ENCODE data around the gene ZMIZ1.

Gene ZMIZ1

DNA sequence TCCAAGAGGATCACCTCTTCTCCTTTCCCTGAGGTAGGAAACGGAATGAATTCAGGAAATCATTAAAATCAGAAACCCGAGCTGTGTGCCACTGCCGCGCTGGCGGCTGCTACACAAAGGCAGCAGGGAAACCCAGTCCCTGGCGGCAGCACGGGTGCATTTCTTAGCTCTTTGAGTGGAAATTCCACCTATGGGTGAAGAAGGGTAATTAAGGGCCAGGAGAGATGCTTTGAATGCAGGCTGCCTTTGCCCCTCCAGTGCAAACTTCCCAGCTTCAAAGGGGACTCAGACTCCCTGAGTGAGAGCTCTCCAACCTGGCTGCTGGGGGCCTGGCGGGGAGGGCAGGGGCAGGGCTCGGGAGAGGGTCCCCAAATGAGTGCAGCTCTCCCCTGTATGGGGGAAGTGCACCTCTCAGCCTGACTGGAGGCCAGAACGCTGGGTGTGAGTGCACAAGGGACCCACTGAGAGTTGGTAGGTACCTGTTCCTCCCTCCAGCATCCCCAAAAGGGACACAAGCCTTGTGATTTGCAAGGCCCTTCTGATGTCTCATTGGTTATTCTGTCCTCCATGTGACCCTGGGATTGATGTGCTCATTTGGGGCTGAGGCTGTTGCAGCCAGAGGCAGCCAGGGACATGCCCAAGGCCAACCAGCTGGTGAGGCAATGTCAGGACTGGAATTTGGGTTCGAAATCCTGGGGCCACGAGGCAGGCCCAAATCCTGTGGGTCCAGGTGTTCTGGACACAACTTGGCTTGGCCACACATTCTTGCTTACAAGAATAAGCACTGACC lies 16.3 kb upstream of the ZMIZ1 start:
- Histone ChIP-seq H3K27me3 (ENCODE audit: control insufficient read depth in 2 of 2, insufficient read depth in 2 of 2, low read length in 2 of 2) (no peaks in the 10 kb centered on the region), H3K27ac (ENCODE audit: low read depth in 2 of 2, low read length in 2 of 2) (no peak overlapping the region), H3K4me1 (ENCODE audit: control insufficient read depth in 2 of 2, insufficient read depth in 2 of 2, low read length in 2 of 2) (peaks cover 58 to 71% of the 10 kb centered on the region in 2 donors), H3K4me3 (ENCODE audit: low read length in 2 of 2) (no peak overlapping the region), H3K36me3 (ENCODE audit: control insufficient read depth in 2 of 2, insufficient read depth in 2 of 2, low read length in 2 of 2) (no peaks in the 10 kb centered on the region), H3K9ac (ENCODE audit: low read depth in 1 of 2, low read length in 2 of 2) (no peak overlapping the region), H3K9me3 (ENCODE audit: control insufficient read depth in 2 of 2, low read length in 2 of 2) (no peaks in the 10 kb centered on the region)

GRCh38 chr10:79053081-79053434 lies 15.7 kb upstream of the ZMIZ1 start:
- Histone ChIP-seq H3K4me3 (ENCODE audit: low read length in 2 of 2) (no peak overlapping the region), H3K36me3 (ENCODE audit: control insufficient read depth in 2 of 2, insufficient read depth in 2 of 2, low read length in 2 of 2) (no peaks in the 10 kb centered on the region), H3K9ac (ENCODE audit: low read depth in 1 of 2, low read length in 2 of 2) (no peak overlapping the region), H3K27me3 (ENCODE audit: control insufficient read depth in 2 of 2, insufficient read depth in 2 of 2, low read length in 2 of 2) (no peaks in the 10 kb centered on the region), H3K27ac (ENCODE audit: low read depth in 2 of 2, low read length in 2 of 2) (no peak overlapping the region), H3K9me3 (ENCODE audit: control insufficient read depth in 2 of 2, low read length in 2 of 2) (no peaks in the 10 kb centered on the region), H3K4me1 (ENCODE audit: control insufficient read depth in 2 of 2, insufficient read depth in 2 of 2, low read length in 2 of 2) (peaks cover 59 to 74% of the 10 kb centered on the region in 2 donors)

- H3K27me3 ChIP-seq (ENCODE audit: control insufficient read depth in 2 of 2, insufficient read depth in 2 of 2, low read length in 2 of 2) = no peaks in the 10 kb centered on the region
- no peak overlapping the region for H3K4me3 ChIP-seq (ENCODE audit: low read length in 2 of 2)
- no peak overlapping the region for H3K9ac ChIP-seq (ENCODE audit: low read depth in 1 of 2, low read length in 2 of 2)
- peak overlapping the region in 1 of 2 donors; percentile 46 for H3K27ac ChIP-seq (ENCODE audit: low read depth in 2 of 2, low read length in 2 of 2)
- H3K36me3 ChIP-seq (ENCODE audit: control insufficient read depth in 2 of 2, insufficient read depth in 2 of 2, low read length in 2 of 2) = no peaks in the 10 kb centered on the region
- H3K9me3 ChIP-seq (ENCODE audit: control insufficient read depth in 2 of 2, low read length in 2 of 2) = no peaks in the 10 kb centered on the region
- peaks cover 59 to 74% of the 10 kb centered on the region in 2 donors for H3K4me1 ChIP-seq (ENCODE audit: control insufficient read depth in 2 of 2, insufficient read depth in 2 of 2, low read length in 2 of 2)
Observed at GRCh38 chr10:79053481-79054202, 15.1 kb upstream of the ZMIZ1 start.

GRCh38 chr10:79054203-79055099 lies 14.3 kb upstream of the ZMIZ1 start:
- H3K9me3 ChIP-seq (ENCODE audit: control insufficient read depth in 2 of 2, low read length in 2 of 2) = no peaks in the 10 kb centered on the region
- peak overlapping the region; percentile 46 to 59 for H3K27ac ChIP-seq (ENCODE audit: low read depth in 2 of 2, low read length in 2 of 2)
- H3K4me1 ChIP-seq (ENCODE audit: control insufficient read depth in 2 of 2, insufficient read depth in 2 of 2, low read length in 2 of 2) = peaks cover 59 to 75% of the 10 kb centered on the region in 2 donors
- peak overlapping the region in 1 of 2 donors; percentile 24 for H3K9ac ChIP-seq (ENCODE audit: low read depth in 1 of 2, low read length in 2 of 2)
- no peaks in the 10 kb centered on the region for H3K27me3 ChIP-seq (ENCODE audit: control insufficient read depth in 2 of 2, insufficient read depth in 2 of 2, low read length in 2 of 2)
- H3K36me3 ChIP-seq (ENCODE audit: control insufficient read depth in 2 of 2, insufficient read depth in 2 of 2, low read length in 2 of 2) = no peaks in the 10 kb centered on the region
- H3K4me3 ChIP-seq (ENCODE audit: low read length in 2 of 2) = peak overlapping the region in 1 of 2 donors; percentile 24

GRCh38 chr10:79055100-79055782 lies 13.5 kb upstream of the ZMIZ1 start:
- H3K4me1 ChIP-seq (ENCODE audit: control insufficient read depth in 2 of 2, insufficient read depth in 2 of 2, low read length in 2 of 2) = peaks cover 63 to 78% of the 10 kb centered on the region in 2 donors
- H3K4me3 ChIP-seq (ENCODE audit: low read length in 2 of 2) = no peak overlapping the region
- H3K36me3 ChIP-seq (ENCODE audit: control insufficient read depth in 2 of 2, insufficient read depth in 2 of 2, low read length in 2 of 2) = no peaks in the 10 kb centered on the region
- H3K27ac ChIP-seq (ENCODE audit: low read depth in 2 of 2, low read length in 2 of 2) = peak overlapping the region; percentile 46 to 59
- H3K9me3 ChIP-seq (ENCODE audit: control insufficient read depth in 2 of 2, low read length in 2 of 2) = no peaks in the 10 kb centered on the region
- no peaks in the 10 kb centered on the region for H3K27me3 ChIP-seq (ENCODE audit: control insufficient read depth in 2 of 2, insufficient read depth in 2 of 2, low read length in 2 of 2)
- H3K9ac ChIP-seq (ENCODE audit: low read depth in 1 of 2, low read length in 2 of 2) = no peak overlapping the region

GRCh38 chr10:79055892-79056291 lies 12.9 kb upstream of the ZMIZ1 start:
- Histone ChIP-seq H3K9me3 (ENCODE audit: control insufficient read depth in 2 of 2, low read length in 2 of 2) (no peaks in the 10 kb centered on the region), H3K36me3 (ENCODE audit: control insufficient read depth in 2 of 2, insufficient read depth in 2 of 2, low read length in 2 of 2) (no peaks in the 10 kb centered on the region), H3K9ac (ENCODE audit: low read depth in 1 of 2, low read length in 2 of 2) (no peak overlapping the region), H3K27ac (ENCODE audit: low read depth in 2 of 2, low read length in 2 of 2) (no peak overlapping the region), H3K4me1 (ENCODE audit: control insufficient read depth in 2 of 2, insufficient read depth in 2 of 2, low read length in 2 of 2) (peaks cover 63 to 77% of the 10 kb centered on the region in 2 donors), H3K4me3 (ENCODE audit: low read length in 2 of 2) (no peak overlapping the region), H3K27me3 (ENCODE audit: control insufficient read depth in 2 of 2, insufficient read depth in 2 of 2, low read length in 2 of 2) (no peaks in the 10 kb centered on the region)

DNA sequence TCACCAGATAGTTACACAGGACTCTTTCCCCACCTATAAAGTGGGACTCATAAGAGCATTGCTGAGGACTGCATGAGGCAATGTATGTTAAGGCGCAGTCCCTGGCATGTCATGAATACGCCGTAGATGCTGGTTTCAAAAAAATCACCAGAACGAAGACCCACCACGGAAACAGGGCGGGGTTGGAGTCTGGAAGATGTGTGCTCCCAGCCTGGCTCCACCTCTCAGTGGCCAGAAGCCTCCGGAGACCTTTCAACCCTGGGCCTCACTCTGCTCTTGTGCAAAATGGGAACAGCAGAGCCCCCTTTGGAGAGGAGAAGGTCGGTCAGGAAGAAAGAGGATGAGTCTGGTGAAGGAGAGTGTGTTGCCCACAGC lies 12.4 kb upstream of the ZMIZ1 start:
- H3K36me3 ChIP-seq (ENCODE audit: control insufficient read depth in 2 of 2, insufficient read depth in 2 of 2, low read length in 2 of 2) = no peaks in the 10 kb centered on the region
- no peaks in the 10 kb centered on the region for H3K27me3 ChIP-seq (ENCODE audit: control insufficient read depth in 2 of 2, insufficient read depth in 2 of 2, low read length in 2 of 2)
- no peak overlapping the region for H3K27ac ChIP-seq (ENCODE audit: low read depth in 2 of 2, low read length in 2 of 2)
- H3K4me1 ChIP-seq (ENCODE audit: control insufficient read depth in 2 of 2, insufficient read depth in 2 of 2, low read length in 2 of 2) = peaks cover 59 to 77% of the 10 kb centered on the region in 2 donors
- H3K9me3 ChIP-seq (ENCODE audit: control insufficient read depth in 2 of 2, low read length in 2 of 2) = no peaks in the 10 kb centered on the region
- no peak overlapping the region for H3K4me3 ChIP-seq (ENCODE audit: low read length in 2 of 2)
- H3K9ac ChIP-seq (ENCODE audit: low read depth in 1 of 2, low read length in 2 of 2) = no peak overlapping the region

DNA sequence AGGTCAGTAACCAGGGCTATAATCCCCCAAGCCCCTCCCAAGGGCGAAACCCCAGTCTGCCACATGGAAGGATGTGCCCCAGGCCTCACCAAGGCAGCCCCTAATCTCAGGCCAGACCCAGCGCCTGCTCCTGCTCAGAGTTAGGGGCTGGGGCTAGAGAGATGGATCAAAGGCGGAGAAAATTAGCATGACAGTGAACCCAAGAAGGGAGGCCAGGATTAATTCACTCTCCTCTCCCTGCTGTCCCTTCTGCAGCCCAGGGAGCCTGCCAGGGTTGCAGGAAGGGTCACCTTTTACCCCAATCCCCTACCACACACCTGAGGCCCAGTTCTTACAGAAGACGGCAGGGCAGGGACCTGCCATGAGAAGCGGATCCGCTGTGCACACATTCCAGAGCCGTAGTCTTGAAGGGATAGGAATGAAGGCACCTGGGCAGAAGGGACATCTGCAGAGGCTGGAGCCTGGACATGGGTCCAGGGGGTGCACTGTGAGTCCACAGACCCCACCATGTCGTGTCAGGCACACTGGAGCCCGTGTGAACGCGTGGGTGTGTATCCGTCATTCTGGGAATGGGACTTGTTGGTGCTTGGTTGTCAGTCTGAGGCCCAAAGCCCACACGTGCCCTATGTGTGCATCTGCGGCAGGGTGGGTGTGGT lies 11.9 kb upstream of the ZMIZ1 start:
- H3K9ac ChIP-seq (ENCODE audit: low read depth in 1 of 2, low read length in 2 of 2) = no peak overlapping the region
- H3K4me3 ChIP-seq (ENCODE audit: low read length in 2 of 2) = no peak overlapping the region
- no peak overlapping the region for H3K27ac ChIP-seq (ENCODE audit: low read depth in 2 of 2, low read length in 2 of 2)
- peaks cover 57 to 72% of the 10 kb centered on the region in 2 donors for H3K4me1 ChIP-seq (ENCODE audit: control insufficient read depth in 2 of 2, insufficient read depth in 2 of 2, low read length in 2 of 2)
- no peaks in the 10 kb centered on the region for H3K27me3 ChIP-seq (ENCODE audit: control insufficient read depth in 2 of 2, insufficient read depth in 2 of 2, low read length in 2 of 2)
- H3K9me3 ChIP-seq (ENCODE audit: control insufficient read depth in 2 of 2, low read length in 2 of 2) = no peaks in the 10 kb centered on the region
- no peaks in the 10 kb centered on the region for H3K36me3 ChIP-seq (ENCODE audit: control insufficient read depth in 2 of 2, insufficient read depth in 2 of 2, low read length in 2 of 2)

GRCh38 chr10:79057481-79058275 lies 11.1 kb upstream of the ZMIZ1 start:
- Histone ChIP-seq H3K27ac (ENCODE audit: low read depth in 2 of 2, low read length in 2 of 2) (no peak overlapping the region), H3K36me3 (ENCODE audit: control insufficient read depth in 2 of 2, insufficient read depth in 2 of 2, low read length in 2 of 2) (no peaks in the 10 kb centered on the region), H3K4me1 (ENCODE audit: control insufficient read depth in 2 of 2, insufficient read depth in 2 of 2, low read length in 2 of 2) (peaks cover 59 to 71% of the 10 kb centered on the region in 2 donors), H3K4me3 (ENCODE audit: low read length in 2 of 2) (no peak overlapping the region), H3K9ac (ENCODE audit: low read depth in 1 of 2, low read length in 2 of 2) (no peak overlapping the region), H3K9me3 (ENCODE audit: control insufficient read depth in 2 of 2, low read length in 2 of 2) (no peaks in the 10 kb centered on the region), H3K27me3 (ENCODE audit: control insufficient read depth in 2 of 2, insufficient read depth in 2 of 2, low read length in 2 of 2) (no peaks in the 10 kb centered on the region)

All from mucosa of rectum (tissue), 2 donors.